Measurements from ENCODE around the gene DDX24. TPM values are rescaled to one million over a fixed set of nuclear protein-coding genes. Genes with fewer than 3 reads are reported as not detected.
"Not testable (repeated sequence)": the region's sequence is repeated elsewhere in the genome, so short reads cannot be mapped to it uniquely, and the experiment has no call there.

Gene DDX24
- total and polyA plus RNA-seq, 9 of the 15 experiments (the other 6 are each of a cell fraction or from before 2014, with no cell fraction given): 82.4 to 175 (median 122) TPM

- H3K27me3 ChIP-seq (ENCODE audit: control insufficient read depth in 2 of 2, insufficient read depth in 2 of 2, low read length in 2 of 2); POLR2A ChIA-PET; H3K4me3 ChIP-seq; H2AFZ ChIP-seq (ENCODE audit: low read depth, low read length); CTCF ChIA-PET (ENCODE audit: low intra/inter-chr PET ratio); H3K9me3 ChIP-seq (replicated peaks; ENCODE audit: control insufficient read depth, insufficient read depth, low read depth, low read length); H3K36me3 ChIP-seq (ENCODE audit: control insufficient read depth, insufficient read depth, low read length); intact Hi-C loops (cut with micrococcal nuclease); BruUV-seq (replicated peaks); H3K27ac ChIP-seq (ENCODE audit: extremely low read depth, low read depth, low read length); DNase-seq (ENCODE audit: extremely low read depth in 1 of 4, low spot score in 3 of 4); ATAC-seq; H4K20me1 ChIP-seq (replicated peaks; ENCODE audit: control insufficient read depth, insufficient read depth, low read length); in situ Hi-C loops (cut with MboI); H3K4me2 ChIP-seq (ENCODE audit: insufficient read depth, low read length); FAIRE-seq; H3K9ac ChIP-seq (ENCODE audit: insufficient read depth in 1 of 2, low read depth in 2 of 2, low read length in 2 of 2); H3K9me1 ChIP-seq (ENCODE audit: control insufficient read depth, insufficient read depth, low read length); H3K4me1 ChIP-seq (replicated peaks in 1 of 2; ENCODE audit: control insufficient read depth in 2 of 2, insufficient read depth in 2 of 2, low read length in 2 of 2): not testable (repeated sequence)
- peak; percentile 13 for TF ChIP-seq ZNF146 (CRISPR knock-in tag; IDR thresholded peaks at IDR 0.05; ENCODE audit: unreplicated experiment)
- peaks cover 93% of the 10 kb centered on the region for H3K79me2 ChIP-seq (ENCODE audit: control insufficient read depth, insufficient read depth, low read length)
- WGBS (ENCODE audit: insufficient coverage, low coverage, missing lambda C conversion rate): 95% methylated on average over 3 of the region's 3 CpGs
These were observed 8.9 kb downstream of the DDX24 start for GRCh38 chr14:94072076-94072475.

- no peak overlapping the region for H3K9ac ChIP-seq (ENCODE audit: insufficient read depth in 1 of 2, low read depth in 2 of 2, low read length in 2 of 2)
- H3K79me2 ChIP-seq (ENCODE audit: control insufficient read depth, insufficient read depth, low read length): peaks cover 85% of the 10 kb centered on the region
- H2AFZ ChIP-seq (ENCODE audit: low read depth, low read length): no peak overlapping the region
- no peak overlapping the region for H3K27ac ChIP-seq (ENCODE audit: extremely low read depth, low read depth, low read length)
- H3K9me1 ChIP-seq (ENCODE audit: control insufficient read depth, insufficient read depth, low read length): no peaks in the 10 kb centered on the region
- H4K20me1 ChIP-seq (replicated peaks; ENCODE audit: control insufficient read depth, insufficient read depth, low read length): peaks cover 8% of the 10 kb centered on the region
- H3K27me3 ChIP-seq (ENCODE audit: control insufficient read depth in 2 of 2, insufficient read depth in 2 of 2, low read length in 2 of 2): no peaks in the 10 kb centered on the region
- POLR2A ChIA-PET: interaction anchor here (1.0 kb wide), 1 partner anchor 12 kb away, joined by 3 read pairs; no protein-coding TSS in a partner anchor
- peaks cover 0 to 2% of the 10 kb centered on the region in 2 experiments; a peak in 3 of 5 replicates for H3K4me1 ChIP-seq (replicated peaks in 1 of 2; ENCODE audit: control insufficient read depth in 2 of 2, insufficient read depth in 2 of 2, low read length in 2 of 2)
- DNase-seq (ENCODE audit: extremely low read depth in 1 of 4, low spot score in 3 of 4) (peak in 1 of 4 experiments; percentile 31), ATAC-seq (peak; percentile 57), FAIRE-seq (no peak)
- CTCF ChIA-PET (ENCODE audit: low intra/inter-chr PET ratio): no interaction called here
- BruUV-seq (replicated peaks): no TSS peak
- H3K4me3 ChIP-seq: no peak overlapping the region
- peaks cover 23% of the 10 kb centered on the region; the same call in 2 of the 3 replicates for H3K36me3 ChIP-seq (ENCODE audit: control insufficient read depth, insufficient read depth, low read length)
- H3K4me2 ChIP-seq (ENCODE audit: insufficient read depth, low read length): no peak overlapping the region
- in situ Hi-C loops (cut with MboI): no loop called here
- H3K9me3 ChIP-seq (replicated peaks; ENCODE audit: control insufficient read depth, insufficient read depth, low read depth, low read length): no peaks in the 10 kb centered on the region
- intact Hi-C loops (cut with micrococcal nuclease): no loop called here
- 42% methylated on average over 8 of the region's 8 CpGs for WGBS (ENCODE audit: insufficient coverage, low coverage, missing lambda C conversion rate)
- TF ChIP-seq PREB (CRISPR knock-in tag; IDR thresholded peaks at IDR 0.05): no peak
- TF ChIP-seq ATF3 (IDR thresholded peaks at IDR 0.05): peak; percentile 33; the same call in 1 of the 2 replicates
- no peak for TF ChIP-seq ATF3 (CRISPR knock-in tag; conservative IDR thresholded peaks at IDR 0.05)
- no peak for TF ChIP-seq ID3 (CRISPR knock-in tag; IDR thresholded peaks at IDR 0.05)
- no peak for TF ChIP-seq ID3 (tag; IDR thresholded peaks at IDR 0.05)
These were observed 14.8 kb downstream of the DDX24 start for GRCh38 chr14:94066089-94066676.
